ENCODE measurements around the gene PINLYP.

DNA sequence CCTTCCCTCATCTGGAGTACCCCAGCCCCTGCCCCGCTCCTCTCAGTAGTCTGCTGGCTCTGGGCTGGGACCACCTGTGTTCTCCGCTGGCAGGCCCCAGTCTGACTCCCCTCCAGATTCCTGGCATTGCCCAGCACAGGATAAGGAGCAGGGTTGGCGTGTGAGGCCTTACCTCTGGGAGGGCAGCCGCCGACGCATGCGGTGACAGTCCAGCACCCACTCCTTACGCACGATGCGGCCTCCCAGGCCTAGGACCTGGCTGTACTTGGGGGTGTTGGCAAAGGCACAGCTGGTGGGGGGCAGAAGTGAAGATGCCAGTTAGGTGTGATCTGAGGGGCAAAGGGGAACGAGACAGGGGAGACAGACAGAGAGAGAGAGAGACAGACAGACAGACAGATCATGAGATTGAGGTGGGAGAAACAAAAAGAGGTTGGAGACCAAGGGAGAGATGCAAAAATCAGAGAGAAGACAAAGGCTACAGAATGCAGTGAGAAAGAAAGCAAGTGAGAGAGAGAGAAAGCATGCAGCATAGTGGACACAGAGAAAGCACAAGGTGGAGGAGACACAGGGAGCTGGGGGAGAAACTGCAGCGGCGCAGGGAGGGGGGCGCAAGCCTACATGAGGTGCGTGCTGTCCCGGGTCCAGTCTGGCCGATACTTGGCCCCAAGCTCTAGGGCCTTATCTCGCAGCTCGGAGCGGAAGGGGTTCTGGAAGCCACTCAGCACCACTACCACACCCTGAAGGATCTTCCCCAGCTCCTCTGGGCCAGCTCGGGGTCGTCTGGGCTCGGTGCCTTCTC, 24.0 kb upstream of the PINLYP start:
- TF ChIP-seq, protein P1, sequence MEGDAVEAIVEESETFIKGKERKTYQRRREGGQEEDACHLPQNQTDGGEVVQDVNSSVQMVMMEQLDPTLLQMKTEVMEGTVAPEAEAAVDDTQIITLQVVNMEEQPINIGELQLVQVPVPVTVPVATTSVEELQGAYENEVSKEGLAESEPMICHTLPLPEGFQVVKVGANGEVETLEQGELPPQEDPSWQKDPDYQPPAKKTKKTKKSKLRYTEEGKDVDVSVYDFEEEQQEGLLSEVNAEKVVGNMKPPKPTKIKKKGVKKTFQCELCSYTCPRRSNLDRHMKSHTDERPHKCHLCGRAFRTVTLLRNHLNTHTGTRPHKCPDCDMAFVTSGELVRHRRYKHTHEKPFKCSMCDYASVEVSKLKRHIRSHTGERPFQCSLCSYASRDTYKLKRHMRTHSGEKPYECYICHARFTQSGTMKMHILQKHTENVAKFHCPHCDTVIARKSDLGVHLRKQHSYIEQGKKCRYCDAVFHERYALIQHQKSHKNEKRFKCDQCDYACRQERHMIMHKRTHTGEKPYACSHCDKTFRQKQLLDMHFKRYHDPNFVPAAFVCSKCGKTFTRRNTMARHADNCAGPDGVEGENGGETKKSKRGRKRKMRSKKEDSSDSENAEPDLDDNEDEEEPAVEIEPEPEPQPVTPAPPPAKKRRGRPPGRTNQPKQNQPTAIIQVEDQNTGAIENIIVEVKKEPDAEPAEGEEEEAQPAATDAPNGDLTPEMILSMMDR (IDR thresholded peaks at IDR 0.05) = no peak
- no peak for TF ChIP-seq EZH2phosphoT487 (IDR thresholded peaks at IDR 0.05; ENCODE audit: borderline replicate concordance, low read depth)
- TF ChIP-seq, protein P2, sequence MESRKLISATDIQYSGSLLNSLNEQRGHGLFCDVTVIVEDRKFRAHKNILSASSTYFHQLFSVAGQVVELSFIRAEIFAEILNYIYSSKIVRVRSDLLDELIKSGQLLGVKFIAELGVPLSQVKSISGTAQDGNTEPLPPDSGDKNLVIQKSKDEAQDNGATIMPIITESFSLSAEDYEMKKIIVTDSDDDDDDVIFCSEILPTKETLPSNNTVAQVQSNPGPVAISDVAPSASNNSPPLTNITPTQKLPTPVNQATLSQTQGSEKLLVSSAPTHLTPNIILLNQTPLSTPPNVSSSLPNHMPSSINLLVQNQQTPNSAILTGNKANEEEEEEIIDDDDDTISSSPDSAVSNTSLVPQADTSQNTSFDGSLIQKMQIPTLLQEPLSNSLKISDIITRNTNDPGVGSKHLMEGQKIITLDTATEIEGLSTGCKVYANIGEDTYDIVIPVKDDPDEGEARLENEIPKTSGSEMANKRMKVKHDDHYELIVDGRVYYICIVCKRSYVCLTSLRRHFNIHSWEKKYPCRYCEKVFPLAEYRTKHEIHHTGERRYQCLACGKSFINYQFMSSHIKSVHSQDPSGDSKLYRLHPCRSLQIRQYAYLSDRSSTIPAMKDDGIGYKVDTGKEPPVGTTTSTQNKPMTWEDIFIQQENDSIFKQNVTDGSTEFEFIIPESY (IDR thresholded peaks at IDR 0.05; ENCODE audit: borderline replicate concordance, low read depth) = no peak
- TF ChIP-seq, protein P3, sequence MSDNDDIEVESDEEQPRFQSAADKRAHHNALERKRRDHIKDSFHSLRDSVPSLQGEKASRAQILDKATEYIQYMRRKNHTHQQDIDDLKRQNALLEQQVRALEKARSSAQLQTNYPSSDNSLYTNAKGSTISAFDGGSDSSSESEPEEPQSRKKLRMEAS (IDR thresholded peaks at IDR 0.05; ENCODE audit: low read depth) = no peak
- no peak for TF ChIP-seq RAD21 (IDR thresholded peaks at IDR 0.05; ENCODE audit: low read length)
- no peak for TF ChIP-seq GABPA (IDR thresholded peaks at IDR 0.05; ENCODE audit: low read depth)
- no peak for TF ChIP-seq POLR2AphosphoS5 (IDR thresholded peaks at IDR 0.05; ENCODE audit: low read depth, low read length)
- TF ChIP-seq, protein P4, sequence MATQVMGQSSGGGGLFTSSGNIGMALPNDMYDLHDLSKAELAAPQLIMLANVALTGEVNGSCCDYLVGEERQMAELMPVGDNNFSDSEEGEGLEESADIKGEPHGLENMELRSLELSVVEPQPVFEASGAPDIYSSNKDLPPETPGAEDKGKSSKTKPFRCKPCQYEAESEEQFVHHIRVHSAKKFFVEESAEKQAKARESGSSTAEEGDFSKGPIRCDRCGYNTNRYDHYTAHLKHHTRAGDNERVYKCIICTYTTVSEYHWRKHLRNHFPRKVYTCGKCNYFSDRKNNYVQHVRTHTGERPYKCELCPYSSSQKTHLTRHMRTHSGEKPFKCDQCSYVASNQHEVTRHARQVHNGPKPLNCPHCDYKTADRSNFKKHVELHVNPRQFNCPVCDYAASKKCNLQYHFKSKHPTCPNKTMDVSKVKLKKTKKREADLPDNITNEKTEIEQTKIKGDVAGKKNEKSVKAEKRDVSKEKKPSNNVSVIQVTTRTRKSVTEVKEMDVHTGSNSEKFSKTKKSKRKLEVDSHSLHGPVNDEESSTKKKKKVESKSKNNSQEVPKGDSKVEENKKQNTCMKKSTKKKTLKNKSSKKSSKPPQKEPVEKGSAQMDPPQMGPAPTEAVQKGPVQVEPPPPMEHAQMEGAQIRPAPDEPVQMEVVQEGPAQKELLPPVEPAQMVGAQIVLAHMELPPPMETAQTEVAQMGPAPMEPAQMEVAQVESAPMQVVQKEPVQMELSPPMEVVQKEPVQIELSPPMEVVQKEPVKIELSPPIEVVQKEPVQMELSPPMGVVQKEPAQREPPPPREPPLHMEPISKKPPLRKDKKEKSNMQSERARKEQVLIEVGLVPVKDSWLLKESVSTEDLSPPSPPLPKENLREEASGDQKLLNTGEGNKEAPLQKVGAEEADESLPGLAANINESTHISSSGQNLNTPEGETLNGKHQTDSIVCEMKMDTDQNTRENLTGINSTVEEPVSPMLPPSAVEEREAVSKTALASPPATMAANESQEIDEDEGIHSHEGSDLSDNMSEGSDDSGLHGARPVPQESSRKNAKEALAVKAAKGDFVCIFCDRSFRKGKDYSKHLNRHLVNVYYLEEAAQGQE (IDR thresholded peaks at IDR 0.05; ENCODE audit: low read depth, low read length) = no peak
- TF ChIP-seq FOXM1 (IDR thresholded peaks at IDR 0.05; ENCODE audit: low read depth) = no peak
- TF ChIP-seq JUND (IDR thresholded peaks at IDR 0.05) = no peak
- no peak for TF ChIP-seq TEAD4 (IDR thresholded peaks at IDR 0.05; ENCODE audit: borderline replicate concordance, insufficient read depth)
- no peak for TF ChIP-seq CHD2 (IDR thresholded peaks at IDR 0.05; ENCODE audit: low read length, partially characterized antibody)
- no peak for TF ChIP-seq TCF12 (IDR thresholded peaks at IDR 0.05)
- no peak for TF ChIP-seq EP300 (IDR thresholded peaks at IDR 0.05; ENCODE audit: borderline replicate concordance in 1 of 2, low read depth in 1 of 2, low read length in 1 of 2)
